ENCODE results near the gene BHLHA15. TPM values are rescaled to one million over a fixed set of nuclear protein-coding genes. Genes with fewer than 3 reads are reported as not detected.

The BHLHA15 gene
- total RNA-seq, 1 experiment from 2014 or later = 5.2 TPM

- H3K36me3 ChIP-seq (ENCODE audit: control insufficient read depth in 1 of 2, insufficient read depth in 2 of 2, low read length in 2 of 2) = no peaks in the 10 kb centered on the region
- TF ChIP-seq MAX (IDR thresholded peaks at IDR 0.05) (no peak), ATF3 (IDR thresholded peaks at IDR 0.05) (no peak), ZNF274 (IDR thresholded peaks at IDR 0.05; ENCODE audit: low read depth, low read length) (no peak), EZH2 (IDR thresholded peaks at IDR 0.05) (no peak), POLR2A (IDR thresholded peaks at IDR 0.05; ENCODE audit: borderline replicate concordance, extremely low read depth, insufficient read depth, insufficient read length) (no peak)
- ChIA-PET POLR2A (no interaction called here), RAD21 (ENCODE audit: low non-redundant PET in 1 of 2, low total read pairs in 2 of 2, uncharacterized antibody in 2 of 2, unreplicated experiment in 2 of 2) (no interaction called here), CTCF (no interaction called here)
- DNase-seq (ENCODE audit: low read depth, low spot score) = no peak
- no peaks in the 10 kb centered on the region for H3K9me3 ChIP-seq (ENCODE audit: control insufficient read depth in 1 of 2, insufficient read depth in 1 of 2, low read depth in 1 of 2, low read length in 2 of 2)
- no peak overlapping the region for H2AFZ ChIP-seq (ENCODE audit: low read depth, low read length, poor library complexity, severe bottlenecking)
- H3K79me2 ChIP-seq (ENCODE audit: insufficient read depth, low read length) = no peaks in the 10 kb centered on the region
- H3K9me2 ChIP-seq (ENCODE audit: insufficient read depth) = no peaks in the 10 kb centered on the region
- no peaks in the 10 kb centered on the region for H3K27me3 ChIP-seq (ENCODE audit: insufficient read depth, low read length)
- H3K4me2 ChIP-seq (ENCODE audit: low read length) = no peak overlapping the region
- H3K9ac ChIP-seq (ENCODE audit: low read length) = no peak overlapping the region
- ATAC-seq = no peak
- no peak overlapping the region for H3K27ac ChIP-seq (ENCODE audit: low read depth, low read length)
- intact Hi-C loops (cut with micrococcal nuclease) = no loop called here
- H3K4me1 ChIP-seq (ENCODE audit: control insufficient read depth in 1 of 2, insufficient read depth in 2 of 2, low read length in 2 of 2) = peaks cover 3 to 7% of the 10 kb centered on the region in 2 experiments; a peak in 2 of 4 replicates
- BruUV-seq (replicated peaks) = TSS peak; percentile 60
- H3K4me3 ChIP-seq (replicated peaks in 1 of 2; ENCODE audit: low read depth in 1 of 2, low read length in 2 of 2) = no peak overlapping the region
- no peaks in the 10 kb centered on the region for H4K20me1 ChIP-seq (ENCODE audit: insufficient read depth)
These were observed 4.6 kb downstream of the BHLHA15 start for GRCh38 chr7:98215561-98216495.

- Histone ChIP-seq H2AFZ (ENCODE audit: low read depth, low read length, poor library complexity, severe bottlenecking) (no peak overlapping the region), H3K4me3 (replicated peaks in 1 of 2; ENCODE audit: low read depth in 1 of 2, low read length in 2 of 2) (no peak overlapping the region), H3K36me3 (ENCODE audit: control insufficient read depth in 1 of 2, insufficient read depth in 2 of 2, low read length in 2 of 2) (no peaks in the 10 kb centered on the region), H3K9ac (ENCODE audit: low read length) (no peak overlapping the region), H3K4me1 (ENCODE audit: control insufficient read depth in 1 of 2, insufficient read depth in 2 of 2, low read length in 2 of 2) (0 out of 4 replicates have a peak, but pooled peaks cover 0 to under 1% of the 10 kb centered on the region in 2 experiments), H4K20me1 (ENCODE audit: insufficient read depth) (no peaks in the 10 kb centered on the region), H3K27me3 (ENCODE audit: insufficient read depth, low read length) (no peaks in the 10 kb centered on the region), H3K27ac (ENCODE audit: low read depth, low read length) (no peak overlapping the region), H3K4me2 (ENCODE audit: low read length) (no peak overlapping the region), H3K79me2 (ENCODE audit: insufficient read depth, low read length) (no peaks in the 10 kb centered on the region), H3K9me3 (ENCODE audit: control insufficient read depth in 1 of 2, insufficient read depth in 1 of 2, low read depth in 1 of 2, low read length in 2 of 2) (no peaks in the 10 kb centered on the region), H3K9me2 (ENCODE audit: insufficient read depth) (no peaks in the 10 kb centered on the region)
- BruUV-seq (replicated peaks) = no TSS peak
- DNase-seq (ENCODE audit: low read depth, low spot score) (no peak), ATAC-seq (no peak)
- POLR2A ChIA-PET = no interaction called here
- CTCF ChIA-PET = no interaction called here
- TF ChIP-seq ATF3 (IDR thresholded peaks at IDR 0.05) = no peak
- no peak for TF ChIP-seq TCF7L2 (IDR thresholded peaks at IDR 0.05; ENCODE audit: borderline replicate concordance, extremely low read depth, insufficient read depth, insufficient read length)
- TF ChIP-seq JUND (IDR thresholded peaks at IDR 0.05) = no peak
- TF ChIP-seq RAD21 (IDR thresholded peaks at IDR 0.05; ENCODE audit: low read depth) = no peak
- RAD21 ChIA-PET (ENCODE audit: low non-redundant PET in 1 of 2, low total read pairs in 2 of 2, uncharacterized antibody in 2 of 2, unreplicated experiment in 2 of 2) = no interaction called here
- intact Hi-C loops (cut with micrococcal nuclease) = no loop called here
These were observed 5.8 kb downstream of the BHLHA15 start for GRCh38 chr7:98216941-98217622.
